ENCODE results near the gene TFRC.
"Not testable (repeated sequence)": the region's sequence is repeated elsewhere in the genome, so short reads cannot be mapped to it uniquely, and the experiment has no call there.

The TFRC gene

GRCh38 chr3:196081002-196081833 is 672 bp downstream of the TFRC start:
- DNase-seq, result peak; percentile 55

- DNase-seq, result not testable (repeated sequence)
Observed at GRCh38 chr3:196080101-196080846, 1.6 kb downstream of the TFRC start.

GRCh38 chr3:196079682-196080081 is 2.2 kb downstream of the TFRC start:
- no peak for DNase-seq

DNA sequence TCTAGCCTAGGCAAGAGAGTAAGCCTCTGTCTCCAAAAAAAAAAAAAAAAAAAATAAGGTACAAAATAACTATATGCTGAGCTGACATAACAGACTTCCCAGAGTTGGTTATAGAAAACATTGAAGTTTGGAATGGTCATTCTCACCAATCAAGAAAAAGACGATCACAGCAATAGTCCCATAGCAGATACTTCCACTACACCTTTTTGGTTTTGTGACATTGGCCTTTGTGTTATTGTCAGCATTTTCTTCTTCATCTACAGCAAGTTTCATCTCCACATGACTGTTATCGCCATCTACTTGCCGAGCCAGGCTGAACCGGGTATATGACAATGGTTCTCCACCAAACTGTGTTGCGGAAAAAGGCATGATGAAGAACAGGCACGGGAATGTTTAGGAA is 6.9 kb downstream of the TFRC start:
- no peak for DNase-seq

DNA sequence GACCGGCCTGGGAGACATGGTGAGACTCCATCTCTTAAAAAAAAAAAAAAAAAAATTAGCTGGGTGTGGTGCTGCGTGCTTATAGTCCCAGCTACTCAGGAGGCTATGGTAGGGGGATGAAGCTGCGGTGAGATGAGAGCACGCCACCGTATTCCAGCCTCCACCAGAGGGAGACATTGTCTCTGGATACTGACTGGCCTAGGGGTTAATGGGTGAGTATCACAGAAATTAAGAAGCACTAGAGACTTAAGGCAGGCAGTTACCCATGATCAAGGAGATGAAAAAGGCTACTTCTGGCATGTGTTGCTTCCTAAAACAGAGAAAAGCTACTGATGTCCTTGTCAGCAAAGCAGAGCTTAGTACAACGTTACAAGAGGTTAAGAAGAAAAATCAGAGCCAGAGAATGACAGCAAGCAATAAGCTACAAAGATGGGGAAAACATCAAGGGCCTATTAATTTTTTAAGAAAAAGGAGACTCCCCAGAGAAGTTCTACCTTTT is 8.6 kb downstream of the TFRC start:
- DNase-seq, result peak; percentile 84

GRCh38 chr3:196072313-196072712 is 9.6 kb downstream of the TFRC start:
- DNase-seq, result no peak

GRCh38 chr3:196068812-196069211 is 13.1 kb downstream of the TFRC start:
- not testable (repeated sequence) for DNase-seq

- DNase-seq, result no peak
Observed at GRCh38 chr3:196067439-196067838, 14.5 kb downstream of the TFRC start.

GRCh38 chr3:196063971-196064370 is 17.9 kb downstream of the TFRC start:
- DNase-seq, result no peak

- no peak for DNase-seq
Observed at GRCh38 chr3:196063456-196063855, 18.4 kb downstream of the TFRC start.

GRCh38 chr3:196063049-196063448 is 18.8 kb downstream of the TFRC start:
- DNase-seq, result no peak

DNA sequence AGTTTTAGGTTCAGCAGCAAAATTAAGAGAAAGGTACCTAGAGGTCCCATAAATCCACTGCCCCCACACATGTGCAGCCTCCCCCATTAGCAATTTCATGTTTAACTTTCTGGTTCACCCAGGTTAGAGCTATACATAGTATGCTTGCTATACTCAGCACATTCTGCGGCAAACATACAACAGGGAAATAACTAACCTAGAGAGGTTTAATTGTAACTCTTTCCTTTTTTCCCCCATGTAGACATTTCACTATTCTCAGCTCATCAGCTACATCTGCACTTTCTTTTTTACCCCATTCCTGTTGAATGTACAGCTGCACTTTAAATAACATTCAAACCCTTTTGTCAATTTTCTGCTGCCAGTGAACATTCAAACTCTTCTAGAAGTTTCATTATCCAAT is 21.1 kb downstream of the TFRC start:
- no peak for DNase-seq

GRCh38 chr3:196057760-196058331 is 24.0 kb downstream of the TFRC start:
- DNase-seq, result no peak

DNA sequence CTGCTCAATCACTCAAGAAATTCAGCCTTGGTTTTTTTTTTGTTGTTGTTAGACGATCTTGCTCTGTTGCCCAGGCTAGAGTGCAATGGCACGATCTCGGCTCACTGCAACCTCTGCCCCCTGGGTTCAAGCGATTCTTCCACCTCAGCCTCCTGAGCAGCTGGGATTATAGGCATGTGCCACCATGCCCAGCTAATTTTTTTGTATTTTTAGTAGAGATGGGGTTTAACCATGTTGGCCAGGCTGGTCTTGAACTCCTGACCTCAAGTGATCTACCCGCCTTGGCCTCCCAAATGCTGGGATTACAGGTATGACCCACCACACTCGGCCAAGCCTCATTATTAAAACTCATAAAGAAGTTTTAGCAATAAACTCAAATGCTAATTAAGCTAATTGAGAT is 25.5 kb downstream of the TFRC start:
- DNase-seq, result not testable (repeated sequence)

- no peak for DNase-seq
Observed at GRCh38 chr3:196055683-196056270, 26.1 kb downstream of the TFRC start.

DNA sequence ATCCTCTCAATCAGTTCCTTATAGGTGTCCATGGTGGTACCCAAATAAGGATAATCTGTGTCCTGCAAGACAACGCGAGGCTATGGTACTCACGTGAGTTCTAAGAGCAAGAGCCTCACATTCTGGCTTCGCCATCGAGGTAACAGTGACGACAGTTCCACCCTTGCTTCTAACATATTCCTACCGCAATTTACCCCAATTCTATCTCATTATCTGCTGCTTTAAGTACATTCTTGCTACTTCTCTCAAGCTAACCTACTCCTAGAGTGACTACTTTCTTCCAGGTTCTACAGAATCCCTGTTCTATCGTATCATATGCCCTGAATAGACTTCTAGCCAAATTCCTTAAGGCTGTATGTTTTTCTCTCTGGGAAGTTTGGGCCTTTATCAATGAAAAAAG is 26.6 kb downstream of the TFRC start:
- no peak for DNase-seq

- DNase-seq, result no peak
Observed at GRCh38 chr3:196054661-196055060, 27.2 kb downstream of the TFRC start.

DNA sequence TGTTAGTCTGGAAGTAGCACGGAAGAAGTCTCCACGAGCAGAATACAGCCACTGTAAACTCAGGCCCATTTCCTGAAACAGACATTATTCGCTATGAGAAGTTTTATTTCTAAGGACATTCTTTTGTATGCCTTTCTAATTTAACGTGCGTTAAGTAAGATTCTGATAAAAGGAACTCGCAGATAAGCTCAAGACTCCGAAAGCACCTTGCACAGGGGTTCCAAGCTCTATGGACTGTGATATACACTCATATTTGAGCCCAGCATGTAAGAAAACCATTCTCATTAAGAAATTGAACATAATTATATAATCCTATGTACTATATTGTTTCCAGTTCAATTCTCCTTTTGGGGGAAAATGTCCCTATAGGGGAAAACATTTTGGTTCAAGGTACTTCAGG is 28.4 kb downstream of the TFRC start:
- no peak for DNase-seq

DNA sequence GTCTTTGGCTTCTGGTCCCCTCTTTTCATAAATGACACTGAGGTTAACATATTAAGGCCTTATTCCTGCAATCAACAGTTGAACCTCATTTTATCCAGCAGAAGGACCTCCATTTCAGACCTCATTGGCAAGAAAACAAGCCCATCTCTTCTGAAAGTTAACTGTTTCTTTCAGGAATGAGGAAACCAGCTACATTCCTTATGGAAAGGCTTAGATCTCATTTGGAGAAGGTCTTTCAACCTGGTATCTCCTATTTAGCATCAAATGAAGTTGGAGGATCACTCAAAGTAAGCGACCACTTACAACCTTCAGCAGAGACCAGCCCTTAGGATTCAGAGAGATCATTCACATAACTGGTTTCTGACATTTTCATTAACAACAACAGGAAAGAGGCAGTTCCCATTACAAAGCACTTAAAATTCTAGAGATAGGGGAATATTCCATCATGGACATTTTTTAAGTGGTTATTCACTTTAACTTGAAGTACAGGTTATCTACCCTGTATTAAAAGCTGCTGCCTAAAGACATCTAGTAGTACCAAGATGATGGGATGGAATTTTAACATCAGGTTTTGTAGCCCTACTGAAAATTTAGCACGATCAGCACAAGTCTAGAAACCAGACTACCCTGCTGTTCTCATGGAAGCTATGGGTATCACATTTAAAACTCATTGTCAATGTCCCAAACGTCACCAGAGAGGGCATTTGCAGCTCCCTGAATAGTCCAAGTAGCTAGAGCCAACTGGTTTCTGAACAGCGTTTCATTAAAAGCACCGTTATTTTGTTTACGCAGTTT is 30.4 kb downstream of the TFRC start:
- DNase-seq, result no peak

DNA sequence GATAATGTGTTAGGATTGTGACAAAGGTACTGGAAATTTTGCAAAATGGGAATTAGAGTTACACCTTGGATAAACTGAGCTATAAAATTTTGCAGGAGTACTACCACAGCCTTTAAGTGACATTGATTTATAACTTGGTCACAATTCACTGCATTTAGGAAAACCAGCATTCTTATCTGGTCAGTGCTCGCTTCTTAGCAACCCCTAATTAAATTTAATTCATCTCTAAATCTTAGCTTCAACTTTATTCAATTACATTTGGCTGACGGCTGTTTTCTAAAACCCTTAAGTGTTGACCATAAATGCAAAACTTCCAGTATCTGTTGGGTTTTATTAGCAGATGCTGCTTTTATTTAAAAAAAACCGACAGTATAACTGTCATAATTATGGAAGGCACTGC is 31.3 kb downstream of the TFRC start:
- DNase-seq, result no peak

DNA sequence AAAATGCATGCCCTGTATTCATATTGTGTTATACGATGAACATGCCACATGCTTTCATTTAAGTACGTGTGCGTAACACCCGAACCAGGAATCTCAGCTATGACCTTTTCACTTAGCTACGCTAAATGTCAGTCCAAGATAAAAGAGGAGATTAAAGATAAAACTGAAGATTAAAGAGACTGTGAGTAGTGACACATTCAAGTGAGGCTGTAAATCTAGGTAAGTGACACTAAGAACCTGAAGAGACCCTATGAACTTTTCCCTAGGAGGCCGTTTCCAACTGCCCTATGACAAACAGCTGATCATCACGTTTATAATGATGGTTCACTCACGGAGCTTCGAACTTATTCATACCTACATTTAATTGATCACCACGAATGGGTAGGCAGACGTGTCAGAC is 32.2 kb downstream of the TFRC start:
- no peak for DNase-seq

DNA sequence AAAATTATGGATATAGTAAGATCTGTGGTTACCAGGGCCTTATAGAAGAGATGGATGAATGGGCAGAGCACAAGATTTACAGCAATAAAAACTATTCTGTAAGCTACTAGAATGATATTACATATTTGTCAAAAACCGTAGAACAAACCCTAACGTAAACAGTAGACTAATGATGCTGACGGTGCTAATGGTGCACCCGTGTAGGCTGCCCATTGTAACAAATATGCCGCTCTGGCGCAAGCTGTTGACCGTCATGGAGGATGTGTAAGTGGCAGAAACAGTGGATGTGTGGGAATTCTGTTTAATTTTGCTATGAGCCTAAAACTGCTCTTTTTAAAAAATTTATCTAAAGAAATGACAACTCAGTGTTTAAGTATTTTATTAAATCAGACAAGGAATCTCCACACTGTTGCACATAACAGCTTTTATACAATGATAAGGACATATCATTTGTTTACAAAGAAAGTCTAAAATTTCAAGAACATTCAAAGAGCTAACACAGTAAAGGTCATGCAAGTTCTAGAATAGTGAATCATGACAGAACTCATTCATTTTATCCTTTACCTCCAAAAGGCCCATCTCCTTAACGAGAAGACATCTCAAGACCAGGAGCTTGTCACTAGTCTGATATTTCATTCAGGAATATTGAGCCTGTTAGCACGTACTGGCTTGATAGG is 32.8 kb downstream of the TFRC start:
- DNase-seq, result no peak
